Measurements from ENCODE around the gene NAALADL2.

DNA sequence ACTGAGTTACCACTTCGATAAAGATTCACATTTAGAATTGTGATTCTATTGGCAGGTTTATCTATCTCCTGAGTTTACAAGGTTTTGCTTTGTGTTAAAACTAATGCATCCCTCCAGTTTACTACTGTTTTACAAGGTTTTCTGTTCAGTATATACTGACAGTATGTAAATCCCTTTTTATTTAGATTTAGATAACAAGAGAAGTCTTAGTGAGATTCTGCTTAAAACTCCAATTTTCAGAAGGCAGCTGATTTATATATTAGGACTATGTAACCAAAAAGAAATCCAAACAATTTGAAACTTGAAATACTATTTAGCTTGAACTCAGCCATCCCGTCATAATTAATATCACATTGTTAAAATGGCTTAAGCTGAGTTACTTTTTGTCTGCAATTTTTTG lies 619.2 kb downstream of the NAALADL2 start:
- TF ChIP-seq, protein P1, sequence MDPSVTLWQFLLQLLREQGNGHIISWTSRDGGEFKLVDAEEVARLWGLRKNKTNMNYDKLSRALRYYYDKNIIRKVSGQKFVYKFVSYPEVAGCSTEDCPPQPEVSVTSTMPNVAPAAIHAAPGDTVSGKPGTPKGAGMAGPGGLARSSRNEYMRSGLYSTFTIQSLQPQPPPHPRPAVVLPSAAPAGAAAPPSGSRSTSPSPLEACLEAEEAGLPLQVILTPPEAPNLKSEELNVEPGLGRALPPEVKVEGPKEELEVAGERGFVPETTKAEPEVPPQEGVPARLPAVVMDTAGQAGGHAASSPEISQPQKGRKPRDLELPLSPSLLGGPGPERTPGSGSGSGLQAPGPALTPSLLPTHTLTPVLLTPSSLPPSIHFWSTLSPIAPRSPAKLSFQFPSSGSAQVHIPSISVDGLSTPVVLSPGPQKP (IDR thresholded peaks at IDR 0.05; ENCODE audit: low read depth, low read length): no peak
- TF ChIP-seq RFX5 (IDR thresholded peaks at IDR 0.05) (no peak), POLR2A (IDR thresholded peaks at IDR 0.05; ENCODE audit: low read length) (no peak), GATA3 (IDR thresholded peaks at IDR 0.05; ENCODE audit: borderline replicate concordance) (no peak), JUNB (IDR thresholded peaks at IDR 0.05) (no peak), EP300 (IDR thresholded peaks at IDR 0.05) (no peak), MYC (IDR thresholded peaks at IDR 0.05; ENCODE audit: borderline replicate concordance, low read length) (no peak), EHMT2 (IDR thresholded peaks at IDR 0.05; ENCODE audit: low read depth) (no peak), CEBPB (IDR thresholded peaks at IDR 0.05) (no peak)
- TF ChIP-seq, protein P2, sequence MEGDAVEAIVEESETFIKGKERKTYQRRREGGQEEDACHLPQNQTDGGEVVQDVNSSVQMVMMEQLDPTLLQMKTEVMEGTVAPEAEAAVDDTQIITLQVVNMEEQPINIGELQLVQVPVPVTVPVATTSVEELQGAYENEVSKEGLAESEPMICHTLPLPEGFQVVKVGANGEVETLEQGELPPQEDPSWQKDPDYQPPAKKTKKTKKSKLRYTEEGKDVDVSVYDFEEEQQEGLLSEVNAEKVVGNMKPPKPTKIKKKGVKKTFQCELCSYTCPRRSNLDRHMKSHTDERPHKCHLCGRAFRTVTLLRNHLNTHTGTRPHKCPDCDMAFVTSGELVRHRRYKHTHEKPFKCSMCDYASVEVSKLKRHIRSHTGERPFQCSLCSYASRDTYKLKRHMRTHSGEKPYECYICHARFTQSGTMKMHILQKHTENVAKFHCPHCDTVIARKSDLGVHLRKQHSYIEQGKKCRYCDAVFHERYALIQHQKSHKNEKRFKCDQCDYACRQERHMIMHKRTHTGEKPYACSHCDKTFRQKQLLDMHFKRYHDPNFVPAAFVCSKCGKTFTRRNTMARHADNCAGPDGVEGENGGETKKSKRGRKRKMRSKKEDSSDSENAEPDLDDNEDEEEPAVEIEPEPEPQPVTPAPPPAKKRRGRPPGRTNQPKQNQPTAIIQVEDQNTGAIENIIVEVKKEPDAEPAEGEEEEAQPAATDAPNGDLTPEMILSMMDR (IDR thresholded peaks at IDR 0.05): no peak

All from A549 (cell line).